H9 (cell line): Measurements from ENCODE around the gene RALA. TPM values are rescaled to one million over a fixed set of nuclear protein-coding genes. Genes with fewer than 3 reads are reported as not detected.

Experiments used
- DNase-seq: peaks from one replicate; pipeline ENCODE4 v3.0.0-alpha.2; 2017
- H2AFZ ChIP-seq: one replicate; pipeline ENCODE4 v1.6.1; 2013; ENCODE audit warnings: mild to moderate bottlenecking, low read length, control low read depth, moderate library complexity
- H2AK5ac ChIP-seq: 2 replicates; pipeline ENCODE4 v1.6.1; 2013; ENCODE audit warnings: low read length, control low read depth, mixed read lengths; ENCODE audit not compliant: insufficient read length
- H2BK120ac ChIP-seq: one replicate; pipeline ENCODE4 v1.6.1; 2013; ENCODE audit warnings: low read depth, mild to moderate bottlenecking, low read length, control low read depth, inconsistent platforms; ENCODE audit not compliant: poor library complexity, severe bottlenecking
- H2BK12ac ChIP-seq: 2 replicates; pipeline ENCODE4 v1.6.1; 2013; ENCODE audit warnings: low read length, control low read depth, mixed read lengths, low read depth; ENCODE audit not compliant: insufficient read length
- H2BK15ac ChIP-seq: 2 replicates; pipeline ENCODE4 v1.6.1; 2013; ENCODE audit warnings: low read depth, low read length, control low read depth
- H2BK20ac ChIP-seq: one replicate; pipeline ENCODE4 v1.6.1; 2013; ENCODE audit warnings: low read depth, mild to moderate bottlenecking, low read length, control low read depth, inconsistent platforms; ENCODE audit not compliant: poor library complexity, severe bottlenecking
- H2BK5ac ChIP-seq: 2 replicates; pipeline ENCODE4 v1.6.1; 2013; ENCODE audit warnings: low read length, control low read depth, mixed read lengths; ENCODE audit not compliant: insufficient read length
- H3K14ac ChIP-seq: 2 replicates; pipeline ENCODE4 v1.6.1; 2013; ENCODE audit warnings: low read length, control low read depth; ENCODE audit not compliant: insufficient read depth
- H3K18ac ChIP-seq: 2 replicates; pipeline ENCODE4 v1.6.1; 2013; ENCODE audit warnings: low read depth, mild to moderate bottlenecking, mixed read lengths, low read length, control low read depth; ENCODE audit not compliant: insufficient read length
- H3K23ac ChIP-seq: 2 replicates; pipeline ENCODE4 v1.6.1; 2013; ENCODE audit warnings: low read length, control low read depth, mixed read lengths, low read depth; ENCODE audit not compliant: insufficient read length
- H3K23me2 ChIP-seq: 2 replicates; pipeline ENCODE4 v1.6.1; 2013; ENCODE audit warnings: low read depth, mild to moderate bottlenecking, mixed read lengths, low read length, control low read depth; ENCODE audit not compliant: insufficient read length, poor library complexity, severe bottlenecking
- H3K27ac ChIP-seq: 2 replicates; pipeline ENCODE4 v1.5.1; 2013; ENCODE audit warnings: low read length, control low read depth, mixed read lengths, low read depth; ENCODE audit not compliant: insufficient read length
- H3K27me3 ChIP-seq: 2 replicates; pipeline ENCODE4 v1.6.1; 2013; ENCODE audit warnings: low read length, control low read depth, inconsistent platforms; ENCODE audit not compliant: insufficient read depth
- H3K4ac ChIP-seq: 2 replicates; pipeline ENCODE4 v1.6.1; 2013; ENCODE audit warnings: low read depth, mild to moderate bottlenecking, control low read depth, inconsistent platforms, low read length, moderate library complexity
- H3K4me1 ChIP-seq: 2 replicates; pipeline ENCODE4 v1.6.1; 2013; ENCODE audit warnings: low read length, control low read depth, inconsistent platforms; ENCODE audit not compliant: insufficient read depth
- H3K4me2 ChIP-seq: 2 replicates; pipeline ENCODE4 v1.6.1; 2013; ENCODE audit warnings: low read length, control low read depth, mixed read lengths; ENCODE audit not compliant: insufficient read length, insufficient read depth
- H3K56ac ChIP-seq: 2 replicates; pipeline ENCODE4 v1.6.1; 2013; ENCODE audit warnings: low read depth, mild to moderate bottlenecking, mixed read lengths, low read length, control low read depth; ENCODE audit not compliant: insufficient read length
- H3K79me1 ChIP-seq: 2 replicates; pipeline ENCODE4 v1.6.1; 2013; ENCODE audit warnings: low read depth, mild to moderate bottlenecking, moderate library complexity, low read length, control low read depth, inconsistent platforms; ENCODE audit not compliant: insufficient read depth, poor library complexity, severe bottlenecking
- H3K79me2 ChIP-seq: 2 replicates; pipeline ENCODE4 v1.6.1; 2013; ENCODE audit warnings: low read length, control low read depth, inconsistent platforms; ENCODE audit not compliant: insufficient read depth
- H3K9ac ChIP-seq: 2 replicates; pipeline ENCODE4 v1.6.1; 2013; ENCODE audit warnings: low read length, control low read depth, mixed read lengths; ENCODE audit not compliant: insufficient read length; ENCODE audit errors: extremely low read depth
- H3K9me3 ChIP-seq: one replicate; pipeline ENCODE4 v1.6.1; 2013; ENCODE audit warnings: low read depth, low read length, inconsistent platforms; ENCODE audit not compliant: control insufficient read depth
- H3T11ph ChIP-seq: one replicate; pipeline ENCODE4 v1.6.1; 2013; ENCODE audit warnings: mild to moderate bottlenecking, low read length, control low read depth, inconsistent platforms
- H4K20me1 ChIP-seq: one replicate; pipeline ENCODE4 v1.6.1; 2013; ENCODE audit not compliant: control insufficient read depth, insufficient read length, insufficient read depth
- H4K5ac ChIP-seq: 2 replicates; pipeline ENCODE4 v1.6.1; 2013; ENCODE audit warnings: low read depth, mild to moderate bottlenecking, mixed read lengths, low read length, control low read depth; ENCODE audit not compliant: insufficient read length
- H4K8ac ChIP-seq: replicated peaks from 2 replicates; pipeline ENCODE4 v1.6.1; 2013; ENCODE audit warnings: low read length, control low read depth, mixed read lengths, low read depth; ENCODE audit not compliant: insufficient read length
- H4K91ac ChIP-seq: 2 replicates; pipeline ENCODE4 v1.6.1; 2013; ENCODE audit warnings: low read depth, mild to moderate bottlenecking, moderate library complexity, mixed read lengths, low read length, control low read depth; ENCODE audit not compliant: insufficient read length
- H3K27ac Mint-ChIP-seq, 3 experiments: 2 replicates in 2 of 3; 3 replicates in 1 of 3; pipeline ENCODE4 v1.8.0; 2020 to 2021; ENCODE audit warnings: mixed read lengths in 3 of 3, mild to moderate bottlenecking in 1 of 3, moderate library complexity in 1 of 3
- H3K27me3 Mint-ChIP-seq: 2 replicates; pipeline ENCODE4 v1.8.0; 2021; ENCODE audit warnings: low read depth, mild to moderate bottlenecking, moderate library complexity, mixed read lengths
- H3K36me3 Mint-ChIP-seq, 3 experiments: 2 replicates in 2 of 3; 3 replicates in 1 of 3; pipeline ENCODE4 v1.8.0; 2020 to 2021; ENCODE audit warnings: low read depth in 3 of 3, mixed read lengths in 3 of 3; ENCODE audit not compliant: insufficient read depth in 1 of 3
- H3K4me1 Mint-ChIP-seq, 2 experiments: 2 replicates each; pipeline ENCODE4 v1.8.0; 2020; ENCODE audit warnings: mixed read lengths in 2 of 2
- H3K4me3 Mint-ChIP-seq, 2 experiments: 2 replicates in 1 of 2; 3 replicates in 1 of 2; pipeline ENCODE4 v1.8.0; 2020 to 2021; ENCODE audit warnings: mild to moderate bottlenecking in 2 of 2, mixed read lengths in 2 of 2, moderate library complexity in 1 of 2
- H3K9me3 Mint-ChIP-seq, 2 experiments: 2 replicates in 1 of 2; 3 replicates in 1 of 2; pipeline ENCODE4 v1.8.0; 2020; ENCODE audit warnings: mild to moderate bottlenecking in 2 of 2, mixed read lengths in 2 of 2, moderate library complexity in 1 of 2
- total RNA-seq: library from RNA; stranded (reverse); gene quantifications from 2 replicates; pipeline ENCODE4 v1.2.1, GENCODE V29; 2021
- TF ChIP-seq, protein P1 (sequence below): fragments of 200-600 bp; sonication (generic); conservative IDR thresholded peaks from 3 replicates; pipeline ENCODE4 v1.8.0; 2021; ENCODE audit warnings: antibody characterized with exemption, mild to moderate bottlenecking

Gene RALA
- total RNA-seq, 1 experiment from 2014 or later, result 57.5 TPM

GRCh38 chr7:39587393-39587792 is 36.0 kb upstream of the RALA start:
- no peak overlapping the region for H3T11ph ChIP-seq
- H3K27ac ChIP-seq, result no peak overlapping the region

More at GRCh38 chr7:39587393-39587792, 36.0 kb upstream of the RALA start:
- TF ChIP-seq, protein P1, sequence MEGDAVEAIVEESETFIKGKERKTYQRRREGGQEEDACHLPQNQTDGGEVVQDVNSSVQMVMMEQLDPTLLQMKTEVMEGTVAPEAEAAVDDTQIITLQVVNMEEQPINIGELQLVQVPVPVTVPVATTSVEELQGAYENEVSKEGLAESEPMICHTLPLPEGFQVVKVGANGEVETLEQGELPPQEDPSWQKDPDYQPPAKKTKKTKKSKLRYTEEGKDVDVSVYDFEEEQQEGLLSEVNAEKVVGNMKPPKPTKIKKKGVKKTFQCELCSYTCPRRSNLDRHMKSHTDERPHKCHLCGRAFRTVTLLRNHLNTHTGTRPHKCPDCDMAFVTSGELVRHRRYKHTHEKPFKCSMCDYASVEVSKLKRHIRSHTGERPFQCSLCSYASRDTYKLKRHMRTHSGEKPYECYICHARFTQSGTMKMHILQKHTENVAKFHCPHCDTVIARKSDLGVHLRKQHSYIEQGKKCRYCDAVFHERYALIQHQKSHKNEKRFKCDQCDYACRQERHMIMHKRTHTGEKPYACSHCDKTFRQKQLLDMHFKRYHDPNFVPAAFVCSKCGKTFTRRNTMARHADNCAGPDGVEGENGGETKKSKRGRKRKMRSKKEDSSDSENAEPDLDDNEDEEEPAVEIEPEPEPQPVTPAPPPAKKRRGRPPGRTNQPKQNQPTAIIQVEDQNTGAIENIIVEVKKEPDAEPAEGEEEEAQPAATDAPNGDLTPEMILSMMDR, result no peak
- Histone ChIP-seq H4K91ac (no peak overlapping the region), H2AK5ac (no peak overlapping the region), H2BK12ac (no peak overlapping the region), H3K9ac (no peak overlapping the region), H3K79me1 (no peaks in the 10 kb centered on the region), H3K14ac (no peak overlapping the region), H4K8ac (no peak overlapping the region), H4K20me1 (no peaks in the 10 kb centered on the region), H3K4ac (no peak overlapping the region), H3K56ac (no peak overlapping the region), H4K5ac (no peak overlapping the region), H2BK20ac (no peak overlapping the region), H3K23me2 (no peaks in the 10 kb centered on the region), H3K27me3 (no peaks in the 10 kb centered on the region), H2BK120ac (no peak overlapping the region), H2BK5ac (no peak overlapping the region), H3K79me2 (no peaks in the 10 kb centered on the region), H2AFZ (no peak overlapping the region), H3K23ac (no peak overlapping the region), H3K18ac (no peak overlapping the region), H3K4me1 (no peaks in the 10 kb centered on the region; the same call in 1 of the 2 replicates), H3K4me2 (no peak overlapping the region), H2BK15ac (no peak overlapping the region), H3K9me3 (no peaks in the 10 kb centered on the region)
- H3K27ac Mint-ChIP-seq, result no peak overlapping the region
- H3K9me3 Mint-ChIP-seq, result peaks cover 0 to 3% of the 10 kb centered on the region in 2 experiments; a peak in 1 of 5 replicates
- H3K27me3 Mint-ChIP-seq, result no peaks in the 10 kb centered on the region
- H3K4me3 Mint-ChIP-seq, result no peak overlapping the region
- H3K4me1 Mint-ChIP-seq, result peaks cover 16 to 21% of the 10 kb centered on the region in 2 experiments
- no peak for DNase-seq
- peaks cover 0 to 4% (median 0%) of the 10 kb centered on the region in 3 experiments; a peak in 2 of 7 replicates for H3K36me3 Mint-ChIP-seq
